OCI-LY1 (cell line): ENCODE measurements around the gene ARHGEF12.

Source experiments
- CTCF ChIP-seq: fragments of 200-600 bp; sonication (generic), shearing (Covaris generic); IDR thresholded peaks from 2 replicates; pipeline ENCODE4 v1.5.1; 2017; ENCODE audit warnings: mild to moderate bottlenecking, antibody characterized with exemption, low read length, moderate library complexity, mixed read lengths
- EZH2 ChIP-seq: fragments of 200-600 bp; sonication (generic), shearing (Covaris generic); IDR thresholded peaks from 2 replicates; pipeline ENCODE4 v1.8.0; 2017; ENCODE audit warnings: borderline replicate concordance, mixed run types, mild to moderate bottlenecking, antibody characterized with exemption, low read length, moderate library complexity, mixed read lengths

GRCh38 chr11:120324932-120325810, 11.0 kb upstream of the ARHGEF12 start, which contains the start of gene TLCD5:
- no peak for TF ChIP-seq CTCF
- TF ChIP-seq EZH2, result no peak
